H1 (cell line): Measurements from ENCODE around the gene FCRL5. TPM values are rescaled to one million over a fixed set of nuclear protein-coding genes. Genes with fewer than 3 reads are reported as not detected.

ENCODE experiments used
- CTCF ChIA-PET: fragments of 300-600 bp; sonication (Branson Sonifier 250); formaldehyde crosslinking; loops from one replicate; lab custom pipeline; 2021; ENCODE audit not compliant: partially characterized antibody; lab: Charles Lee
- POLR2A ChIA-PET: fragments of 300-600 bp; sonication (Branson Sonifier 250); formaldehyde crosslinking; loops from one replicate; lab custom pipeline; 2021; ENCODE audit warnings: inconsistent platforms; ENCODE audit not compliant: partially characterized antibody; lab: Charles Lee
- DNase-seq, 2 experiments: peaks; one replicate each; pipeline versions ENCODE4 v3.0.0 to v3.0.0-alpha.2; 2010 to 2022; ENCODE audit warnings: low spot score in 2 of 2, low read depth in 1 of 2, mixed read lengths in 1 of 2
- FAIRE-seq: peaks from 2 replicates; lab custom pipeline; 2011; peaks lifted over from hg19 to GRCh38; lab: Jason Lieb, UNC
- H2AFZ ChIP-seq: 2 replicates; pipeline ENCODE4 v1.8.1; 2012; ENCODE audit warnings: low read length, inconsistent platforms
- H2AK5ac ChIP-seq: 2 replicates; pipeline ENCODE4 v1.6.1; 2013; ENCODE audit warnings: low read depth, low read length
- H2BK120ac ChIP-seq: replicated peaks from 2 replicates; pipeline ENCODE3; 2013; ENCODE audit warnings: low read depth, low read length, inconsistent platforms
- H2BK12ac ChIP-seq: 2 replicates; pipeline ENCODE4 v1.6.1; 2013; ENCODE audit warnings: low read depth, low read length
- H2BK15ac ChIP-seq: 2 replicates; pipeline ENCODE4 v1.6.1; 2013; ENCODE audit warnings: low read length
- H2BK20ac ChIP-seq: 2 replicates; pipeline ENCODE4 v1.6.1; 2013; ENCODE audit warnings: low read length
- H2BK5ac ChIP-seq: 2 replicates; pipeline ENCODE4 v1.6.1; 2013; ENCODE audit warnings: low read depth, low read length
- H3K14ac ChIP-seq: 2 replicates; pipeline ENCODE4 v1.6.1; 2013; ENCODE audit warnings: inconsistent platforms; ENCODE audit not compliant: insufficient read length
- H3K18ac ChIP-seq: 2 replicates; pipeline ENCODE4 v1.6.1; 2013; ENCODE audit warnings: low read length; ENCODE audit errors: extremely low read depth
- H3K23ac ChIP-seq: 2 replicates; pipeline ENCODE4 v1.6.1; 2013; ENCODE audit warnings: inconsistent platforms; ENCODE audit not compliant: insufficient read length
- H3K23me2 ChIP-seq: 2 replicates; pipeline ENCODE4 v1.6.1; 2013; ENCODE audit warnings: low read depth, low read length
- H3K27ac ChIP-seq: 2 replicates; pipeline ENCODE4 v1.6.1; 2011; ENCODE audit warnings: low read depth, low read length, inconsistent platforms
- H3K27me3 ChIP-seq, 4 experiments: replicated peaks in 1 of 4; 1 replicate in 1 of 4; 2 replicates in 3 of 4; pipeline versions ENCODE4 v1.6.1 to v1.8.1; 2011 to 2013; ENCODE audit warnings: low read length in 3 of 4, mild to moderate bottlenecking in 3 of 4, inconsistent platforms in 2 of 4, mixed read lengths in 2 of 4, moderate library complexity in 1 of 4; ENCODE audit not compliant: control insufficient read depth in 3 of 4, insufficient read depth in 3 of 4; ENCODE audit errors: extremely low read depth in 1 of 4
- H3K36me3 ChIP-seq, 4 experiments: 2 replicates each; pipeline versions ENCODE4 v1.6.1 to v1.8.1; 2011 to 2013; ENCODE audit warnings: mild to moderate bottlenecking in 4 of 4, low read length in 3 of 4, moderate library complexity in 2 of 4, control low read depth in 1 of 4, inconsistent platforms in 1 of 4; ENCODE audit not compliant: insufficient read depth in 4 of 4, control insufficient read depth in 2 of 4
- H3K4ac ChIP-seq: replicated peaks from 2 replicates; pipeline ENCODE3; 2013; ENCODE audit warnings: low read length, low read depth, mixed read lengths, inconsistent platforms; ENCODE audit not compliant: insufficient read length
- H3K4me1 ChIP-seq, 4 experiments: replicated peaks in 1 of 4; 1 replicate in 1 of 4; 2 replicates in 3 of 4; pipeline versions ENCODE4 v1.6.1 to v1.8.1; 2011 to 2013; ENCODE audit warnings: low read length in 3 of 4, inconsistent platforms in 2 of 4, mixed read lengths in 1 of 4; ENCODE audit not compliant: insufficient read depth in 4 of 4, control insufficient read depth in 3 of 4
- H3K4me2 ChIP-seq, 2 experiments: 2 replicates each; pipeline versions ENCODE4 v1.6.1 to v1.8.1; 2011 to 2013; ENCODE audit warnings: low read depth in 2 of 2, low read length in 2 of 2, control low read depth in 1 of 2, inconsistent platforms in 1 of 2, mild to moderate bottlenecking in 1 of 2; ENCODE audit not compliant: insufficient read depth in 1 of 2
- H3K4me3 ChIP-seq, 4 experiments: fragments of 200-600, 300-600 bp in 1 of 4; sonication (generic), shearing (Covaris generic), sonication (Bioruptor Twin) in 1 of 4; 2 replicates each; pipeline versions ENCODE4 v1.5.1 to v1.8.1; 2011 to 2016; ENCODE audit warnings: low read length in 4 of 4, low read depth in 3 of 4, control low read depth in 2 of 4, inconsistent platforms in 2 of 4, mild to moderate bottlenecking in 2 of 4, mixed read lengths in 1 of 4, moderate library complexity in 1 of 4; ENCODE audit not compliant: insufficient read depth in 2 of 4; ENCODE audit errors: extremely low read depth in 1 of 4
- H3K56ac ChIP-seq: replicated peaks from 2 replicates; pipeline ENCODE3; 2013; ENCODE audit warnings: low read depth, mild to moderate bottlenecking, mixed read lengths, low read length, inconsistent platforms; ENCODE audit not compliant: insufficient read length
- H3K79me1 ChIP-seq: 2 replicates; pipeline ENCODE4 v1.6.1; 2013; ENCODE audit warnings: low read depth, low read length, control low read depth
- H3K79me2 ChIP-seq, 2 experiments: 2 replicates each; pipeline versions ENCODE4 v1.6.1 to v1.8.1; 2012 to 2013; ENCODE audit warnings: low read length in 2 of 2, mild to moderate bottlenecking in 2 of 2, inconsistent platforms in 1 of 2; ENCODE audit not compliant: insufficient read depth in 2 of 2, control insufficient read depth in 1 of 2
- H3K9ac ChIP-seq, 4 experiments: replicated peaks in 1 of 4; 1 replicate in 1 of 4; 2 replicates in 3 of 4; pipeline versions ENCODE4 v1.6.1 to v1.8.1; 2011 to 2013; ENCODE audit warnings: low read depth in 3 of 4, low read length in 3 of 4, control low read depth in 2 of 4, mild to moderate bottlenecking in 2 of 4, moderate library complexity in 2 of 4, inconsistent platforms in 1 of 4; ENCODE audit errors: extremely low read depth in 1 of 4
- H3K9me3 ChIP-seq, 2 experiments: 2 replicates each; pipeline versions ENCODE4 v1.6.1 to v1.8.1; 2012 to 2013; ENCODE audit warnings: mild to moderate bottlenecking in 2 of 2, moderate library complexity in 2 of 2, control low read depth in 1 of 2, inconsistent platforms in 1 of 2, low read depth in 1 of 2, low read length in 1 of 2, mixed read lengths in 1 of 2; ENCODE audit not compliant: insufficient read depth in 2 of 2
- H4K20me1 ChIP-seq, 2 experiments: replicated peaks in 1 of 2; 2 replicates each; pipeline versions ENCODE3 to v1.8.1; 2011 to 2013; ENCODE audit warnings: inconsistent platforms in 2 of 2, low read length in 2 of 2, mild to moderate bottlenecking in 1 of 2; ENCODE audit not compliant: insufficient read depth in 2 of 2, control insufficient read depth in 1 of 2
- H4K5ac ChIP-seq: 2 replicates; pipeline ENCODE4 v1.6.1; 2013; ENCODE audit warnings: low read length, low read depth, mixed read lengths, inconsistent platforms; ENCODE audit not compliant: insufficient read length
- H4K8ac ChIP-seq: 2 replicates; pipeline ENCODE4 v1.8.0; 2013; ENCODE audit warnings: mild to moderate bottlenecking, moderate library complexity, low read length, inconsistent platforms; ENCODE audit not compliant: insufficient read depth; ENCODE audit errors: extremely low read depth
- H4K91ac ChIP-seq: replicated peaks from 2 replicates; pipeline ENCODE3; 2013; ENCODE audit warnings: low read length, mixed read lengths, inconsistent platforms; ENCODE audit not compliant: insufficient read length
- BRCA1 ChIP-seq: IDR thresholded peaks from 2 replicates; pipeline ENCODE4 v1.6.1; 2012; ENCODE audit warnings: low read depth, low read length, improper control_type of control experiment
- KDM4A ChIP-seq: IDR thresholded peaks from one replicate; pipeline ENCODE4 v1.7.1; 2012; ENCODE audit warnings: low read depth, mild to moderate bottlenecking, moderate library complexity, low read length, inconsistent platforms; ENCODE audit not compliant: severe bottlenecking
- MAX ChIP-seq: IDR thresholded peaks from 2 replicates; pipeline ENCODE4 v1.6.1; 2012; ENCODE audit warnings: inconsistent platforms
- POLR2AphosphoS5 ChIP-seq: IDR thresholded peaks from 2 replicates; pipeline ENCODE4 v1.6.1; 2011; ENCODE audit warnings: low read depth, low read length
- RAD21 ChIP-seq, 2 experiments: IDR thresholded peaks in 1 of 2; conservative IDR thresholded peaks in 1 of 2; 2 replicates each; pipeline ENCODE4 v1.6.1; 2011; ENCODE audit warnings: low read depth in 2 of 2, low read length in 2 of 2, improper control_type of control experiment in 1 of 2, inconsistent platforms in 1 of 2, mild to moderate bottlenecking in 1 of 2, moderate library complexity in 1 of 2
- SAP30 ChIP-seq: fragments of 300-600 bp; sonication (generic); IDR thresholded peaks from 2 replicates; pipeline ENCODE4 v1.7.1; 2012; ENCODE audit warnings: low read length, moderate library complexity, mild to moderate bottlenecking, inconsistent platforms; ENCODE audit not compliant: insufficient read depth, insufficient replicate concordance
- SRF ChIP-seq: IDR thresholded peaks from 2 replicates; pipeline ENCODE4 v1.6.1; 2011; ENCODE audit warnings: mild to moderate bottlenecking, low read depth, low read length, moderate library complexity
- TAF7 ChIP-seq: optimal IDR thresholded peaks from 2 replicates; pipeline ENCODE3; 2011; ENCODE audit warnings: low read depth, mild to moderate bottlenecking, inconsistent platforms, low read length, moderate library complexity, borderline replicate concordance
- YY1 ChIP-seq: IDR thresholded peaks from 2 replicates; pipeline ENCODE4 v1.6.1; 2011; ENCODE audit warnings: low read depth, mild to moderate bottlenecking, low read length
- WGBS, 2 experiments: shearing (Covaris generic) in 1 of 2; methylation state at CpG; one replicate each; pipeline versions ENCODE4 v1.1.6 to v1.1.7; 2013 to 2015; ENCODE audit warnings: low lambda C conversion rate in 2 of 2, mixed read lengths in 2 of 2, inconsistent platforms in 1 of 2, low coverage in 1 of 2, missing lambda C conversion rate in 1 of 2; ENCODE audit not compliant: insufficient replicate concordance in 2 of 2, insufficient coverage in 1 of 2, insufficient read length in 1 of 2; ENCODE audit errors: extremely low coverage in 1 of 2, missing lambda C conversion rate in 1 of 2; 5-methylcytosine and 5-hydroxymethylcytosine counted together
- polyA plus RNA-seq, 7 experiments: library from polyadenylated mRNA; depleted of rRNA in 3 of 7; stranded (reverse) in 5 of 7; unstranded in 2 of 7; fragments of >200 nt in 5 of 7; fragments of 200-250 nt in 2 of 7; gene quantifications; 1 replicate in 5 of 7; 2 replicates in 1 of 7; 4 replicates in 1 of 7; pipeline versions ENCODE4 v1.2.1 to v1.2.3, GENCODE V29; 2011 to 2013; ENCODE audit warnings: missing spikeins in 2 of 7, mixed read lengths in 2 of 7
- total RNA-seq: library from RNA; stranded (reverse); fragmentation: NEBNext Ultra II Directional; extraction: Animal tissue kit (Norgen Biotek cat#: 25700); gene quantifications from 2 replicates; pipeline ENCODE4 v1.2.1, GENCODE V29; 2021
- TF ChIP-seq, protein P1 (sequence below): IDR thresholded peaks from 2 replicates; pipeline ENCODE4 v1.6.1; 2012; ENCODE audit warnings: low read length, inconsistent platforms

Gene FCRL5
- total and polyA plus RNA-seq, 2 of the 8 experiments (the other 6 are each of a cell fraction or from before 2014, with no cell fraction given): 1.0 to 2.6 TPM

GRCh38 chr1:157517016-157517415 is 35.3 kb downstream of the FCRL5 start:
- no peaks in the 10 kb centered on the region for H3K9me3 ChIP-seq
- FAIRE-seq (no peak), DNase-seq (no peak)
- no peaks in the 10 kb centered on the region for H3K4me1 ChIP-seq
- no peak overlapping the region for H3K9ac ChIP-seq
- 85% methylated on average over 8 of the region's 8 CpGs; no CpG with 5 or more reads in 1 of the 2 experiments for WGBS, 2 experiments
- no peaks in the 10 kb centered on the region for H3K23me2 ChIP-seq
- no peak overlapping the region for H3K23ac ChIP-seq
- no peak overlapping the region for H4K91ac ChIP-seq
- no peak overlapping the region for H2AFZ ChIP-seq
- H3K79me1 ChIP-seq: no peaks in the 10 kb centered on the region; the same call in 1 of the 2 replicates
- no peak overlapping the region for H2BK20ac ChIP-seq
- H3K4ac ChIP-seq: no peak overlapping the region
- ChIA-PET POLR2A (no interaction called here), CTCF (interaction anchor here (1.0 to 2.2 kb wide), 2 partner anchors 11 kb away, joined by 3 to 8 read pairs; no protein-coding TSS in a partner anchor)
- no peak overlapping the region for H3K56ac ChIP-seq
- no peak overlapping the region for H2AK5ac ChIP-seq
- H3K14ac ChIP-seq: no peak overlapping the region
- H4K8ac ChIP-seq: no peak overlapping the region
- no peak overlapping the region for H2BK5ac ChIP-seq
- no peak overlapping the region for H3K4me3 ChIP-seq
- no peak overlapping the region for H4K5ac ChIP-seq
- H3K36me3 ChIP-seq: no peaks in the 10 kb centered on the region
- no peak overlapping the region for H3K18ac ChIP-seq
- H3K79me2 ChIP-seq: no peaks in the 10 kb centered on the region
- no peak overlapping the region for H3K27ac ChIP-seq
- H3K4me2 ChIP-seq: no peak overlapping the region
- no peaks in the 10 kb centered on the region for H4K20me1 ChIP-seq
- H2BK15ac ChIP-seq: no peak overlapping the region
- H2BK120ac ChIP-seq: no peak overlapping the region
- no peaks in the 10 kb centered on the region for H3K27me3 ChIP-seq
- TF ChIP-seq TAF7: no peak
- TF ChIP-seq RAD21 (IDR thresholded peaks at IDR 0.05 in 1 of 2, conservative IDR thresholded peaks at IDR 0.05 in 1 of 2; ENCODE audit: low read depth in 2 of 2, low read length in 2 of 2): no peak
- TF ChIP-seq SRF: no peak
- no peak for TF ChIP-seq BRCA1
- TF ChIP-seq SAP30: no peak
- TF ChIP-seq, protein P1, sequence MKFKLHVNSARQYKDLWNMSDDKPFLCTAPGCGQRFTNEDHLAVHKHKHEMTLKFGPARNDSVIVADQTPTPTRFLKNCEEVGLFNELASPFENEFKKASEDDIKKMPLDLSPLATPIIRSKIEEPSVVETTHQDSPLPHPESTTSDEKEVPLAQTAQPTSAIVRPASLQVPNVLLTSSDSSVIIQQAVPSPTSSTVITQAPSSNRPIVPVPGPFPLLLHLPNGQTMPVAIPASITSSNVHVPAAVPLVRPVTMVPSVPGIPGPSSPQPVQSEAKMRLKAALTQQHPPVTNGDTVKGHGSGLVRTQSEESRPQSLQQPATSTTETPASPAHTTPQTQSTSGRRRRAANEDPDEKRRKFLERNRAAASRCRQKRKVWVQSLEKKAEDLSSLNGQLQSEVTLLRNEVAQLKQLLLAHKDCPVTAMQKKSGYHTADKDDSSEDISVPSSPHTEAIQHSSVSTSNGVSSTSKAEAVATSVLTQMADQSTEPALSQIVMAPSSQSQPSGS: no peak
- TF ChIP-seq KDM4A: no peak
- no peak for TF ChIP-seq POLR2AphosphoS5
- TF ChIP-seq YY1: no peak
- TF ChIP-seq MAX: no peak
- no peak overlapping the region for H2BK12ac ChIP-seq
